WTC11 (cell line): ENCODE results near the gene APOA4. TPM values are rescaled to one million over a fixed set of nuclear protein-coding genes. Genes with fewer than 3 reads are reported as not detected.

ENCODE experiments used
- CDX4 ChIP-seq: fragments of 250-450 bp; sonication (Bioruptor Pico); IDR thresholded peaks from 2 replicates; pipeline ENCODE4 v1.9.0; 2021; ENCODE audit warnings: moderate library complexity, mild to moderate bottlenecking, inconsistent platforms, borderline replicate concordance
- CTCF ChIP-seq: fragments of 200-600 bp; IDR thresholded peaks from 2 replicates; pipeline ENCODE4 v1.8.0; 2022; ENCODE audit warnings: antibody characterized with exemption
- E2F4 ChIP-seq: sonication (generic); formaldehyde crosslinking; IDR thresholded peaks from 2 replicates; pipeline ENCODE4 v1.8.1; 2022; ENCODE audit warnings: low read depth, mild to moderate bottlenecking, moderate library complexity, missing genetic modification reagents, borderline replicate concordance
- HMGA2 ChIP-seq: fragments of 250-450 bp; sonication (Bioruptor Pico); IDR thresholded peaks from 2 replicates; pipeline ENCODE4 v1.4.0; 2021; ENCODE audit warnings: mild to moderate bottlenecking, moderate library complexity
- KAT7 ChIP-seq: sonication (generic); formaldehyde crosslinking; IDR thresholded peaks from 2 replicates; pipeline ENCODE4 v1.8.1; 2023; ENCODE audit warnings: missing genetic modification reagents, mild to moderate bottlenecking, borderline replicate concordance
- PREB ChIP-seq: sonication (generic); formaldehyde crosslinking; IDR thresholded peaks from 2 replicates; pipeline ENCODE4 v1.8.1; 2022; ENCODE audit warnings: mild to moderate bottlenecking, missing genetic modification reagents, moderate library complexity, borderline replicate concordance
- SMAD4 ChIP-seq: sonication (generic); formaldehyde crosslinking; IDR thresholded peaks from 2 replicates; pipeline ENCODE4 v1.8.0; 2022; ENCODE audit warnings: mild to moderate bottlenecking, missing genetic modification reagents
- SP1 ChIP-seq: sonication (generic); formaldehyde crosslinking; conservative IDR thresholded peaks from 2 replicates; pipeline ENCODE4 v1.8.1; 2022; ENCODE audit warnings: missing genetic modification reagents
- TEAD1 ChIP-seq: sonication (generic); formaldehyde crosslinking; IDR thresholded peaks from 2 replicates; pipeline ENCODE4 v1.8.0; 2022; ENCODE audit warnings: mild to moderate bottlenecking, missing genetic modification reagents
- TP53 ChIP-seq: sonication (generic); formaldehyde crosslinking; IDR thresholded peaks from 2 replicates; pipeline ENCODE4 v1.8.1; 2023; ENCODE audit warnings: mild to moderate bottlenecking, missing genetic modification reagents
- ZNF416 ChIP-seq: fragments of 250-450 bp; sonication (Bioruptor Pico); IDR thresholded peaks from 2 replicates; pipeline ENCODE4 v1.9.0; 2021; ENCODE audit warnings: mild to moderate bottlenecking, inconsistent platforms
- ZNF423 ChIP-seq: fragments of 250-450 bp; sonication (Bioruptor Pico); IDR thresholded peaks from 2 replicates; pipeline ENCODE4 v2.1.2; 2022; ENCODE audit warnings: mild to moderate bottlenecking, moderate library complexity
- ZNF532 ChIP-seq: fragments of 250-450 bp; sonication (Bioruptor Pico); IDR thresholded peaks from 2 replicates; pipeline ENCODE4 v1.9.0; 2021; ENCODE audit warnings: mild to moderate bottlenecking, borderline replicate concordance
- ZNF671 ChIP-seq: fragments of 250-450 bp; sonication (Bioruptor Pico); IDR thresholded peaks from 2 replicates; pipeline ENCODE4 v1.8.0; 2021; ENCODE audit warnings: mild to moderate bottlenecking
- total RNA-seq: library from RNA; stranded (reverse); gene quantifications from 3 replicates; pipeline ENCODE4 v1.2.3, GENCODE V29; 2021
- TF ChIP-seq, protein P1 (sequence below): sonication (generic); formaldehyde crosslinking; IDR thresholded peaks from 2 replicates; pipeline ENCODE4 v1.8.1; 2023; ENCODE audit warnings: mild to moderate bottlenecking, missing genetic modification reagents, borderline replicate concordance
- TF ChIP-seq, protein P2 (sequence below): sonication (generic); formaldehyde crosslinking; IDR thresholded peaks from 2 replicates; pipeline ENCODE4 v1.8.1; 2023; ENCODE audit warnings: mild to moderate bottlenecking, moderate library complexity, missing genetic modification reagents
- TF ChIP-seq, protein P3 (sequence below): fragments of 250-450 bp; sonication (Bioruptor Pico); IDR thresholded peaks from 2 replicates; pipeline ENCODE4 v2.1.2; 2022; ENCODE audit warnings: mild to moderate bottlenecking, moderate library complexity
- TF ChIP-seq, protein P4 (sequence below): sonication (generic); formaldehyde crosslinking; IDR thresholded peaks from 2 replicates; pipeline ENCODE4 v1.8.0; 2022; ENCODE audit warnings: mild to moderate bottlenecking, missing genetic modification reagents

Gene APOA4
- total RNA-seq, 1 experiment from 2014 or later = not detected

DNA sequence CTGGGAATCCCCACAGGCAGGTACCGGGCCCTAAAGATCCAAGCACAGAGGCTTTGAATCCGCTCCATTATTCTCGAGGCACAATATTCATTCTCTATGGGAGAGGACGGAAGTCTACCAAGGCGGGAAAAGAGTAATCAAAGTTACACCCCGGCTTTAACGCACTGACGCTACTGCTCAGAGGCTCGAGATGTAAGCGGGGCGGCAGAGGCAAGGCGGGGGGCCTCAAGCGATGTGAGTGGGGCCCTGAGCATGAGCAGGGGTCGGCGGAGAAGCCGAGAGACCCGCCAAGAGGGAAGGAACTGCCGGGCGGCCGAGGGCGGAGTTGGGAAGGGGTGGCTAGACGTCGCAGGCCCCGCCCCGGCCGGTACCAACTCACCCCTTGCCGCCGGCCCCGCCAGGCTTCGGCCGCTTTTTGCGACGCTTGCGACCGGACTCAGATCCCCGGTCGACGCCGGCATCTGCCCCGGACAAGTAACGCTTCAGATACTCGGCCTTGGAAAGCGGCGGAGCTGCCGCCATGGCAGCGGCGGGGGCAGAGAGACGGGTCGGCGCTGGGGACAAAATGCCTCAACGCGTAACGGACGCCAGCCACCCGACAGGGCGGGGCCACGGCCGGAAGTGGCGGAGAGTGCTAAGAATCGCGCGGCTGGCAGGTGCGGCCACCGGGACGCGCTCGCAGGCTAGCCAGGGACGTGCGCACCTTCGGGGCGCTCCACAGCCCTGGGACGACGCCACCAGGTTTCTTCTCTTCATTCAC is 50.5 kb downstream of the APOA4 start, which contains the start of gene BUD13 (continued):
- TF ChIP-seq, protein P1, sequence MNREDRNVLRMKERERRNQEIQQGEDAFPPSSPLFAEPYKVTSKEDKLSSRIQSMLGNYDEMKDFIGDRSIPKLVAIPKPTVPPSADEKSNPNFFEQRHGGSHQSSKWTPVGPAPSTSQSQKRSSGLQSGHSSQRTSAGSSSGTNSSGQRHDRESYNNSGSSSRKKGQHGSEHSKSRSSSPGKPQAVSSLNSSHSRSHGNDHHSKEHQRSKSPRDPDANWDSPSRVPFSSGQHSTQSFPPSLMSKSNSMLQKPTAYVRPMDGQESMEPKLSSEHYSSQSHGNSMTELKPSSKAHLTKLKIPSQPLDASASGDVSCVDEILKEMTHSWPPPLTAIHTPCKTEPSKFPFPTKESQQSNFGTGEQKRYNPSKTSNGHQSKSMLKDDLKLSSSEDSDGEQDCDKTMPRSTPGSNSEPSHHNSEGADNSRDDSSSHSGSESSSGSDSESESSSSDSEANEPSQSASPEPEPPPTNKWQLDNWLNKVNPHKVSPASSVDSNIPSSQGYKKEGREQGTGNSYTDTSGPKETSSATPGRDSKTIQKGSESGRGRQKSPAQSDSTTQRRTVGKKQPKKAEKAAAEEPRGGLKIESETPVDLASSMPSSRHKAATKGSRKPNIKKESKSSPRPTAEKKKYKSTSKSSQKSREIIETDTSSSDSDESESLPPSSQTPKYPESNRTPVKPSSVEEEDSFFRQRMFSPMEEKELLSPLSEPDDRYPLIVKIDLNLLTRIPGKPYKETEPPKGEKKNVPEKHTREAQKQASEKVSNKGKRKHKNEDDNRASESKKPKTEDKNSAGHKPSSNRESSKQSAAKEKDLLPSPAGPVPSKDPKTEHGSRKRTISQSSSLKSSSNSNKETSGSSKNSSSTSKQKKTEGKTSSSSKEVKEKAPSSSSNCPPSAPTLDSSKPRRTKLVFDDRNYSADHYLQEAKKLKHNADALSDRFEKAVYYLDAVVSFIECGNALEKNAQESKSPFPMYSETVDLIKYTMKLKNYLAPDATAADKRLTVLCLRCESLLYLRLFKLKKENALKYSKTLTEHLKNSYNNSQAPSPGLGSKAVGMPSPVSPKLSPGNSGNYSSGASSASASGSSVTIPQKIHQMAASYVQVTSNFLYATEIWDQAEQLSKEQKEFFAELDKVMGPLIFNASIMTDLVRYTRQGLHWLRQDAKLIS = no peak
- TF ChIP-seq, protein P2, sequence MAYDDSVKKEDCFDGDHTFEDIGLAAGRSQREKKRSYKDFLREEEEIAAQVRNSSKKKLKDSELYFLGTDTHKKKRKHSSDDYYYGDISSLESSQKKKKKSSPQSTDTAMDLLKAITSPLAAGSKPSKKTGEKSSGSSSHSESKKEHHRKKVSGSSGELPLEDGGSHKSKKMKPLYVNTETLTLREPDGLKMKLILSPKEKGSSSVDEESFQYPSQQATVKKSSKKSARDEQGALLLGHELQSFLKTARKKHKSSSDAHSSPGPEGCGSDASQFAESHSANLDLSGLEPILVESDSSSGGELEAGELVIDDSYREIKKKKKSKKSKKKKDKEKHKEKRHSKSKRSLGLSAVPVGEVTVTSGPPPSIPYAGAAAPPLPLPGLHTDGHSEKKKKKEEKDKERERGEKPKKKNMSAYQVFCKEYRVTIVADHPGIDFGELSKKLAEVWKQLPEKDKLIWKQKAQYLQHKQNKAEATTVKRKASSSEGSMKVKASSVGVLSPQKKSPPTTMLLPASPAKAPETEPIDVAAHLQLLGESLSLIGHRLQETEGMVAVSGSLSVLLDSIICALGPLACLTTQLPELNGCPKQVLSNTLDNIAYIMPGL (CRISPR knock-in tag) = peak; percentile 90
- TF ChIP-seq KAT7 (CRISPR knock-in tag) (no peak), SMAD4 (CRISPR knock-in tag) (no peak), PREB (CRISPR knock-in tag) (0 out of 2 replicates have a peak, but pooled peaks have one; percentile 40), E2F4 (CRISPR knock-in tag) (peak; percentile 61; the same call in 1 of the 2 replicates), CDX4 (no peak), TP53 (peak; percentile 23; the same call in 1 of the 2 replicates), ZNF532 (CRISPR knock-in tag) (no peak), ZNF671 (no peak; the same call in 1 of the 2 replicates), ZNF423 (CRISPR knock-in tag) (no peak), TEAD1 (CRISPR knock-in tag) (peak; percentile 90), SP1 (peak; percentile 99), ZNF416 (no peak), HMGA2 (no peak), CTCF (no peak)
- TF ChIP-seq, protein P3, sequence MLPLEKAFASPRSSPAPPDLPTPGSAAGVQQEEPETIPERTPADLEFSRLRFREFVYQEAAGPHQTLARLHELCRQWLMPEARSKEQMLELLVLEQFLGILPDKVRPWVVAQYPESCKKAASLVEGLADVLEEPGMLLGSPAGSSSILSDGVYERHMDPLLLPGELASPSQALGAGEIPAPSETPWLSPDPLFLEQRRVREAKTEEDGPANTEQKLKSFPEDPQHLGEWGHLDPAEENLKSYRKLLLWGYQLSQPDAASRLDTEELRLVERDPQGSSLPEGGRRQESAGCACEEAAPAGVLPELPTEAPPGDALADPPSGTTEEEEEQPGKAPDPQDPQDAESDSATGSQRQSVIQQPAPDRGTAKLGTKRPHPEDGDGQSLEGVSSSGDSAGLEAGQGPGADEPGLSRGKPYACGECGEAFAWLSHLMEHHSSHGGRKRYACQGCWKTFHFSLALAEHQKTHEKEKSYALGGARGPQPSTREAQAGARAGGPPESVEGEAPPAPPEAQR (CRISPR knock-in tag) = no peak
- TF ChIP-seq, protein P4, sequence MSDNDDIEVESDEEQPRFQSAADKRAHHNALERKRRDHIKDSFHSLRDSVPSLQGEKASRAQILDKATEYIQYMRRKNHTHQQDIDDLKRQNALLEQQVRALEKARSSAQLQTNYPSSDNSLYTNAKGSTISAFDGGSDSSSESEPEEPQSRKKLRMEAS = peak; percentile 89
